Coronary artery (tissue), 2 donors: ENCODE results near the gene SHROOM2.
"Not testable (repeated sequence)": the region's sequence is repeated elsewhere in the genome, so short reads cannot be mapped to it uniquely, and the experiment has no call there.

Experiments
- DNase-seq: peaks from one replicate; pipeline ENCODE4 v3.0.0-alpha.2; 2017; ENCODE audit warnings: low spot score
- H3K27ac ChIP-seq, 2 donors: fragments of 200-600 bp; sonication (generic); one replicate each; pipeline ENCODE4 v1.5.1; 2016 to 2019
- H3K4me3 ChIP-seq: fragments of 200-600 bp; sonication (generic); 2 replicates; pipeline ENCODE4 v1.5.1; 2016; ENCODE audit warnings: mild to moderate bottlenecking, moderate library complexity
- TF ChIP-seq, protein P1 (sequence below): fragments of 200-600 bp; sonication (generic); IDR thresholded peaks from one replicate; pipeline ENCODE4 v1.5.1; 2019; ENCODE audit warnings: antibody characterized with exemption

Gene SHROOM2

DNA sequence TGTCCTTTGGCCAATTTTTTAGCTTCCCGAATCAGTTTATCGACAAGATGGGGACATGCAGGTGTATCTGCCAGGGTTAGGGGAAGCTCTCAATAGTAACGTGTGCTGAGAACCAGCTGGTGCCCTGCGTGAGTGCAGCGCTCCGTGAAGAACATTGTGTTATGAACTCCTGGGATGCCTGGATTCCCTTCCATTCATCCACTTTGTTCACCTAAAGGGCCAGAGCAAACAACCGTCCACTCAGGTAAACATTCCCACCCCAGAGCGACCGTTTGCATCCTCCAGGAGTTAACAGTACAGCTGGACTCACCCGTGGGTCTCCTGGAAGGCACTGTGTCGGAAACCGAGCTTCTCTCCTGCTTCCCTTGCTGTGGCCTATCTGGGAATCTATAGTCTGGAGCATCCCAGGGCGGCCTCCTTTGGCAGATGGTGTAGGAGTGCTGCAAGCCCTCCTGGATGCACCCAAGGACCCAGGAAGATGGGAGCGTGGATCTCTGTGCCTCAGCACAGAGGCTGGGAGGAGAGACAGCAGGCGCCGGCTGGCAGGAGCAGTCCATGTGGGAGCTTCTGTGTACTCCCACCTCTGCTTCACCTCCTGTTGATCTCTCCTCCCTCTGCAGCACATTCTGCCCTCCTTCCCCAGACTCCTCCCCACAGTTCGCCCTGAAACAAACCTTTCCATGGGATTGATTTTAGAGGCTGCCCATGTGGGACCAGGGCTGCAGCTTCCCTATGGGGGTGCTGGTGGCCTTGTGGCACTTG is 62.7 kb downstream of the SHROOM2 start:
- no peak overlapping the region for H3K27ac ChIP-seq
- DNase-seq = no peak
- TF ChIP-seq, protein P1, sequence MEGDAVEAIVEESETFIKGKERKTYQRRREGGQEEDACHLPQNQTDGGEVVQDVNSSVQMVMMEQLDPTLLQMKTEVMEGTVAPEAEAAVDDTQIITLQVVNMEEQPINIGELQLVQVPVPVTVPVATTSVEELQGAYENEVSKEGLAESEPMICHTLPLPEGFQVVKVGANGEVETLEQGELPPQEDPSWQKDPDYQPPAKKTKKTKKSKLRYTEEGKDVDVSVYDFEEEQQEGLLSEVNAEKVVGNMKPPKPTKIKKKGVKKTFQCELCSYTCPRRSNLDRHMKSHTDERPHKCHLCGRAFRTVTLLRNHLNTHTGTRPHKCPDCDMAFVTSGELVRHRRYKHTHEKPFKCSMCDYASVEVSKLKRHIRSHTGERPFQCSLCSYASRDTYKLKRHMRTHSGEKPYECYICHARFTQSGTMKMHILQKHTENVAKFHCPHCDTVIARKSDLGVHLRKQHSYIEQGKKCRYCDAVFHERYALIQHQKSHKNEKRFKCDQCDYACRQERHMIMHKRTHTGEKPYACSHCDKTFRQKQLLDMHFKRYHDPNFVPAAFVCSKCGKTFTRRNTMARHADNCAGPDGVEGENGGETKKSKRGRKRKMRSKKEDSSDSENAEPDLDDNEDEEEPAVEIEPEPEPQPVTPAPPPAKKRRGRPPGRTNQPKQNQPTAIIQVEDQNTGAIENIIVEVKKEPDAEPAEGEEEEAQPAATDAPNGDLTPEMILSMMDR = no peak
- H3K4me3 ChIP-seq = no peak overlapping the region

DNA sequence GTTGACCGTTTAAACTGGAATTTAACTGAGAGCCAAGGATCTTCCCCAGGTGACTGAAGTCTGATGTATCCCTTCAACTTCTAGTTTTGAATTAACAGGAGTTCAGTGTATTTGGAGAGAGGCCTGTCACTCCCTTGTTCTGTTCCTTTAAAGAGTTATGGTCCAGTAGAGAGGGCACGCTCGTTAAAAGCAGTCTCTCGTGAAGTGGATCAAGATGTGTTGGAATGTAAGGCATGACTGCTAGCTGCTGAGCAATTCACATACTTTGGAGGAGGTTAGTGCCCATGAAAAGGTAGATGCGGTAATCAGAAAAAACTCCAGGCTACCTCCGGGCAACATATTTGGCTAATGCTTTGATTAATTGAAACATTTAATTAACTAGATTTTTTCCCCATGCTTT is 65.7 kb downstream of the SHROOM2 start:
- TF ChIP-seq, protein P1 = no peak
- no peak for DNase-seq
- Histone ChIP-seq H3K4me3 (no peak overlapping the region), H3K27ac (no peak overlapping the region)

DNA sequence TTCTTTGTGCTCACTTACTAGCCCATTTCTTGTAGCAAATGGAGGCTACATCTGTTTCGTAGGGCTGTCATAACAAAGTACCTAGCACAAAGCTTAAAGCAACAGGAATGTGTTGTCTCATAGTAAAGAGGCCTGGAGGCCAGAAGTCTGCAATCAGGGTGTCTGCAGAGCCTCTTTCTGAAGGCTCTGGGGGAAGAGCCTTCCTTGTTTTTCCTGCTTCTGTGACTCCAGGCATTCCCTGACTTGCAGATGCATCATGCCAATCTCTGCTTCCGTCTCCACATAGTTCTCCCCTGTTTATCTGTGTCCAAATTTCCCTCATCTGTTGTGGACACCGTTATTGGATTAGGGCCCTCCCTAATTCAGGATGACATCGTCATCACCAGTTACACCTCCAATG is 67.1 kb downstream of the SHROOM2 start:
- TF ChIP-seq, protein P1 = no peak
- Histone ChIP-seq H3K4me3 (no peak overlapping the region), H3K27ac (no peak overlapping the region)
- no peak for DNase-seq

GRCh38 chrX:9855561-9856283 is 69.5 kb downstream of the SHROOM2 start:
- Histone ChIP-seq H3K27ac (no peak overlapping the region), H3K4me3 (no peak overlapping the region)
- TF ChIP-seq, protein P1 = no peak
- DNase-seq = no peak

- Histone ChIP-seq H3K27ac (no peak overlapping the region), H3K4me3 (no peak overlapping the region)
- TF ChIP-seq, protein P1 = no peak
- DNase-seq = no peak
These were observed 70.4 kb downstream of the SHROOM2 start for GRCh38 chrX:9856588-9856987.

- no peak overlapping the region for H3K4me3 ChIP-seq
- TF ChIP-seq, protein P1 = no peak
- DNase-seq = no peak
- H3K27ac ChIP-seq = no peak overlapping the region
These were observed 71.6 kb downstream of the SHROOM2 start for GRCh38 chrX:9857575-9858474.

DNA sequence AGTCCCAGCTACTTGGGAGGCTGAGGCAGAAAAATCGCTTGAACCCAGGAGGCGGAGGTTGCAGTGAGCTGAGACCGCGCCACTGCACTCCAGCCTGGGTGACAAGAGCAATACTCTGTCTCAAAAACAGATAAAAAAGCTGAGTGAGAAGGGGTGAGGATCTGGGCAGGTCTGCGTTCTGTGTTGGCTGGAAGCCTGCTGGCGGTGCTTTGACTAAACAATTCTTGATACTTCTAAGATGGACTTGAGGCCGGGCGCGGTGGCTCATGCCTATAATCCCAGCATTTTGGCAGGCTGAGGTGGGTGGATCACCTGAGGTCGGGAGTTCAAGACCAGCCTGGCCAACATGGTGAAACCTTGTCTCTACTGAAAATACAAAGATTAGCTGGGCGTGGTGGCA is 72.5 kb downstream of the SHROOM2 start:
- not testable (repeated sequence) for H3K27ac ChIP-seq, DNase-seq, H3K4me3 ChIP-seq
